ENCODE measurements around the gene ERMP1.
A peak's percentile ranks its signal among the peaks of the same experiment; 100 is the strongest.

Gene ERMP1

DNA sequence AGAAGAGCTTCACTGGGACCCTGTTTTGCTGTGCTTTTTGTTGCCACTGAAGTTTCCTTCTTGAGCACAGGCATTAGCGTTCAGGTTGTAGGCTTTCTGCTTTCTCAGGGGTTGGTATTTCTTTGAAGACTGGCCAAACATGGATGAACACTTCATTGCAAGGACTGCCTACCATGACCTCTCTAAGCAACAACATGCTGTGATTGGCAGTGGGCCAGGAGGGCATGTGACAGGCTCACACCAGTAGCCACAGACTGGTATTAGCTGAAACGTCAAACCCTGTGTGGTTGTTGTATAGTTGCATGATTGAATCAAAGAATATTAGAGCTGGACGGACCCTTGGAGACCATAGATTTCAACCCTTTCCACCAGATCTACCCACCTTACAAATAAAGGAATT, 37.8 kb upstream of the ERMP1 start:
- no peak overlapping the region for H3K27ac ChIP-seq (ENCODE audit: low read depth, low read length, poor library complexity, severe bottlenecking)
- H3K4me2 ChIP-seq (ENCODE audit: low read length), result no peak overlapping the region
- no peaks in the 10 kb centered on the region for H3K9me3 ChIP-seq (ENCODE audit: low read length)
- H3K79me2 ChIP-seq (ENCODE audit: insufficient read depth, low read length), result no peaks in the 10 kb centered on the region
- no peaks in the 10 kb centered on the region for H3K9me2 ChIP-seq (ENCODE audit: low read depth, low read length)
- TF ChIP-seq CTCF (IDR thresholded peaks at IDR 0.05; ENCODE audit: low read length) (no peak), EZH2 (IDR thresholded peaks at IDR 0.05; ENCODE audit: borderline replicate concordance, low read length) (no peak)
- no peaks in the 10 kb centered on the region for H3F3A ChIP-seq (ENCODE audit: insufficient read depth, low read length)
- H3K27me3 ChIP-seq (ENCODE audit: insufficient read depth, low read length), result no peaks in the 10 kb centered on the region
- H2AFZ ChIP-seq (ENCODE audit: low read length), result no peak overlapping the region
- no peak overlapping the region for H3K9ac ChIP-seq (ENCODE audit: low read length)
- H4K20me1 ChIP-seq (ENCODE audit: insufficient read depth, low read length), result no peaks in the 10 kb centered on the region
- H3K4me1 ChIP-seq (ENCODE audit: insufficient read depth, low read length, severe bottlenecking), result peaks cover 13% of the 10 kb centered on the region
- H3K36me3 ChIP-seq (ENCODE audit: insufficient read depth, low read length), result no peaks in the 10 kb centered on the region
- no peak overlapping the region for H3K4me3 ChIP-seq (ENCODE audit: low read depth, low read length, poor library complexity, severe bottlenecking)

DNA sequence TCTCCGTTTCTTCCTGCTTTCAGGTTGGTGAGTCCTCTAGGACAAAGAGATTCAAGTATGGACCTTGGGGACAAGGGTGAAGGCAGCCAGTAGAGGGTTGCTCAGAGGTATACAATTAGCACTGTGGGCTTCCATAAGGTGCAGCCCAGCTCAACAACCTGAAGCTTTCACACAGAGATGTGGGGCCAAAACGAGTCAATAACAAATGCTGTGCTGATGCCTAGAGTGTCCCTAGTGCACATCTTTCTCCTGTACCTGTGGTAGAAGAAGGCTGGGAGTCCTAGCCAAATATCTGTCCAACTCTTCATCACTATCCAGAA, 37.1 kb upstream of the ERMP1 start:
- no peaks in the 10 kb centered on the region for H4K20me1 ChIP-seq (ENCODE audit: insufficient read depth, low read length)
- H3K4me2 ChIP-seq (ENCODE audit: low read length), result no peak overlapping the region
- no peak for TF ChIP-seq CTCF (IDR thresholded peaks at IDR 0.05; ENCODE audit: low read length)
- TF ChIP-seq EZH2 (IDR thresholded peaks at IDR 0.05; ENCODE audit: borderline replicate concordance, low read length), result no peak
- no peaks in the 10 kb centered on the region for H3F3A ChIP-seq (ENCODE audit: insufficient read depth, low read length)
- H3K4me1 ChIP-seq (ENCODE audit: insufficient read depth, low read length, severe bottlenecking), result peaks cover 13% of the 10 kb centered on the region
- H3K9ac ChIP-seq (ENCODE audit: low read length), result no peak overlapping the region
- no peak overlapping the region for H2AFZ ChIP-seq (ENCODE audit: low read length)
- no peaks in the 10 kb centered on the region for H3K9me2 ChIP-seq (ENCODE audit: low read depth, low read length)
- no peak overlapping the region for H3K27ac ChIP-seq (ENCODE audit: low read depth, low read length, poor library complexity, severe bottlenecking)
- H3K36me3 ChIP-seq (ENCODE audit: insufficient read depth, low read length), result no peaks in the 10 kb centered on the region
- no peaks in the 10 kb centered on the region for H3K79me2 ChIP-seq (ENCODE audit: insufficient read depth, low read length)
- H3K4me3 ChIP-seq (ENCODE audit: low read depth, low read length, poor library complexity, severe bottlenecking), result no peak overlapping the region
- H3K9me3 ChIP-seq (ENCODE audit: low read length), result no peaks in the 10 kb centered on the region
- no peaks in the 10 kb centered on the region for H3K27me3 ChIP-seq (ENCODE audit: insufficient read depth, low read length)

DNA sequence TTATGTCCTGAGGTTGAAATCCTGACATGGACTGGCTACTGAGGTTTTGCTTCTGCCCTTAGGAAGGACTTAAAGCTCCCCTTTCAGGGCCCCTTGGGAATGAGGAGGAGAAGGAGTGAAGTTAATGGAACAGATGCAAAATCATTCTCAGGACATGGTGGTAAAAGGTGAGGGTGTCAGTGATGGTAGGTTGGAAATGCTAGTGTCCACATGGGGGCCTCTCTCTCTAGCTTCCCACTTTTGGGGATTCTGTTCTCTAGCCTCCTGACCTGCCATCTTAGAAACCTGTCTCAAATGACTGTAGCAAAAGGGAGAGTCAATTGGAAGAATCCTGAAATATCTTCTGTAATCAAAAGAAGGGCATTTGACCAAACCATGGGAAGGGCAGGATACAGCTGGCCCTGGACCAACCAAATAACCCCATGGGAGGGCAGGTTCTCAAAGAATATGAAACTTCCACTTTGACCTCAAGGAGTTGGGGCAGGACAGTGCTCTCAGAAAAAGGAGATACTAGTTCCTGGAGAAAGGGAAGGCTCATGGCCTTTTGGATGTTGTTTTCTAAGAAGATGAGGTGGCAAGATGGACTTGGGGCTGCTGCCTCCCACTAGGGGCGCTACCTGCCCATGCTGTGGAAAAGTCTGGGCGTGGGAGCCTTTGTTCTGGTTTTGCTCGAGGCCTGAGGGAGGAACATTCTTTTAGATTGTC, 36.5 kb upstream of the ERMP1 start:
- Histone ChIP-seq H3K4me1 (ENCODE audit: insufficient read depth, low read length, severe bottlenecking) (peaks cover 13% of the 10 kb centered on the region), H2AFZ (ENCODE audit: low read length) (no peak overlapping the region), H3K27me3 (ENCODE audit: insufficient read depth, low read length) (no peaks in the 10 kb centered on the region), H4K20me1 (ENCODE audit: insufficient read depth, low read length) (no peaks in the 10 kb centered on the region), H3F3A (ENCODE audit: insufficient read depth, low read length) (no peaks in the 10 kb centered on the region), H3K79me2 (ENCODE audit: insufficient read depth, low read length) (no peaks in the 10 kb centered on the region), H3K4me2 (ENCODE audit: low read length) (no peak overlapping the region), H3K9me2 (ENCODE audit: low read depth, low read length) (no peaks in the 10 kb centered on the region), H3K4me3 (ENCODE audit: low read depth, low read length, poor library complexity, severe bottlenecking) (no peak overlapping the region), H3K36me3 (ENCODE audit: insufficient read depth, low read length) (no peaks in the 10 kb centered on the region), H3K9ac (ENCODE audit: low read length) (no peak overlapping the region), H3K27ac (ENCODE audit: low read depth, low read length, poor library complexity, severe bottlenecking) (no peak overlapping the region), H3K9me3 (ENCODE audit: low read length) (no peaks in the 10 kb centered on the region)
- TF ChIP-seq EZH2 (IDR thresholded peaks at IDR 0.05; ENCODE audit: borderline replicate concordance, low read length), result no peak
- peak; percentile 80 for TF ChIP-seq CTCF (IDR thresholded peaks at IDR 0.05; ENCODE audit: low read length)
